HG03097 (cell line): ENCODE results near the gene KLKB1.
"Not testable (repeated sequence)": the region's sequence is repeated elsewhere in the genome, so short reads cannot be mapped to it uniquely, and the experiment has no call there.

ENCODE experiments used
- ATAC-seq: cut with Tn5 transposase; IDR thresholded peaks from one replicate; pipeline ENCODE4 v1.9.1; 2021; ENCODE audit not compliant: unreplicated experiment, low FRiP score

Gene KLKB1

DNA sequence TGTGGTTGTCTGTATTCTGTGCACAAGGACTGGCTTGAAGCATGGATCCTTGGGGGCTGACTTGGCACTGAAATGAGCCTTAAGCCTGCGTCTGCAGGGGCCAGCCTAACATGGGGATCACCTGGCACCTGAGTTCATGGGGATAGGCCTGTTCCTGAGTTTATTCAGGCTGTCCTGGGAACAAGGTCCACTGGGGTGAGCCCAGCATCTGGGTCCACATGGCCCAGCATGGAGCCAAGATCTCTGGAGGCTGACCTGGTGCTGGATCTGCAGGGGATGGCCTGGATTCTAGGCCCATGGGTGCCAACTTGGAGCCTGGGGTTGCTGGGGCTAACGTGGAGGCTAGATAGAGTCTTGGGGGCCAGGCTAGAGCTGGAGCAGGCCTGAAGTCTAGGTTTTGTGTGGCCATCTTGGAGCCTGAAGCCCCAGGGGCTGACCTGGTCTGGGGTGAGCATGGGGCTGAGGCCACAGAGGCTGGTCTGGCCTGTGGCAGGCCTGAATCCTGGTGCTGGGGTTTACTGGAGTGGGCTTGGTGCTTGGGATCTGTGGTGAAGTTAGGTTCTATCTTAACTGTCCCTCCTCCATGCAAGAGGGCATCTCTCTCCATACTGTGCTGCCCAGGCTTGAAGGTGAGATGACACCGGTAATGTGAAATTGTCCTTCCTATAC lies 652 bp upstream of the KLKB1 start:
- no peak for ATAC-seq

DNA sequence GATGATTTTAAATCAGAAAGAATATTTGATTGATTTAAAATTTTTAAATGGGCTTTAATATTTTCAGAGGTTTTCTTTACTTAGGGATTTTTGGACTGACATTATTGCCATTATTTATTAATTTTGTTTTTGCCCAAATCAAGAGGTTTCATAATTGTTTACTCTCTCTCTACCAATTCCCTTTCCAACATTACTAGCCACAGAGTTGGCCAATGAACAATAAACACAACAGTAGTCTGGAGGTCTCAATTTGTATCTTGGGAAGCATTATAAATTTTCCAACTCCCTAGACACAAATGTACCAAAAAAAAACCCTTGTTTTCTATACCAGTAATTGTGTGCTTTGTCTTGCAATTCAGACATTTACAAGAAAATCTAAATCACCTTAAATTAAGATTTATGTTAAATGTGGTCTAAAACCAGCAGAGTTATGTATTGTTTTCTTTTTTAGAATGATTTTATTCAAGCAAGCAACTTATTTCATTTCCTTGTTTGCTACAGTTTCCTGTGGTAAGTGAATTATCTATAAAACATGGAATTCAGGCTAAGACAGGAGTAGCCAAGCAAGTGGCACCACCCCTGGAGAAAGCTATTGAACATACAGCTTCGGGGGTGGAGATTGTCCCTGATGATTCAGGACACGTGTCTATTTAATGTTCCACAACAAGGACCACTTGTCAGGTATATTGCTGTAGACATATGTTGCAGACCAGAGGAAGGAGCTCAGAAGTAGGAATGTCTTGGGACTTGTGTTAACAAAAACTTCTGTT lies 622 bp downstream of the KLKB1 start:
- no peak for ATAC-seq

DNA sequence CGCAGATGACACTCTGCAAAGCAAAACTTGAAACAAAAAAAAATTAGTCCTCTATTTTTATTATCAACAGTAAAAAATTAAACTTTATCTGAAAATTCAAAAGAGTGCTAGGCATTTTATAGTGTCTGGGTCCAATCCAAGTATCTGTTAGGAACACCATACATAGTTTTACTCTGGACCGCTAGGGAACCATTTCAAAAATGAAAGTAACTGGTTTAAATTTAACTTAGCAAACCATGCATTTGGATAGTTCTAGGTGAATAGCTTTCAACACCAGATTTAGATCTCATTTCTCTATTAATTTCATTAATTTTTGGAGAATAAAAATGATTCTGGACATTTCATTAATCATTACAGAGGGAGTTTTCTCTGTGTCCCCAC lies 1.2 kb downstream of the KLKB1 start:
- no peak for ATAC-seq

DNA sequence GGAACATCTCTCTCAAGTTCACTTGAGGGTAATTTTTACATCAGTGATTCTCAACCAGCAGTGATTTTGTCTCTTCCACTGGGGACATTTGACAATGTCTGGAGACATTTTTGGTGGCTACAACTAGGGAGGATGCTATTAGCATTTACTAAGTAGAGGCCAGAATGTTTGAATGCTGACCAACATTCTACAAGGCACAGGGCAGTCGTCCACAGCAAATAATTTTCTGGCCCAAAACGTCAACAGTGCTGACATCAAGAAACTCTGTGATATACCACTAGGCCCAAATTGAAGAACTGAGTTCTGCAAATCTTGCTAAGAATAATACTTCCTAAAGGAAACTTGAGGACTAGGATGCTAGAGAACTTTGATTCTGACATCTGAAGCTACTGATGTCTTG lies 7.1 kb downstream of the KLKB1 start:
- ATAC-seq, result no peak

DNA sequence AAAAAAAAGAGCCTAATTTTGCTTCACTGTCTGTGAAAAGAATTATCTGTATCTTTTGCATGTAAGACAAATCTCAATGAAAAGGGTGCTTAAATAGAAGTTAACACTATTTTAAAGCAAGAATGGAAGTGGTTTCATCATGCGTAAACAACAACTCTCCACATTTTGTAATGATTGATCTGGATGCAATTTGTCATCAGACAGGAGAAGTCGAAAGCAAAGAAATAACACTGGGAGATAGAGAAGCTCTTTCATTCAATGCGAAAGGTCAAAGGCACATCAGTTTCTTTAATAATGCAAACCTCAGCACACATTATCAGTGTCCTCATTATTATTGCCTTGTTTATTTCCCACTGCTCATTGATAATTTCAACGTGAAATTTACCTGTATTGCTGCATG lies 8.8 kb downstream of the KLKB1 start:
- no peak for ATAC-seq

DNA sequence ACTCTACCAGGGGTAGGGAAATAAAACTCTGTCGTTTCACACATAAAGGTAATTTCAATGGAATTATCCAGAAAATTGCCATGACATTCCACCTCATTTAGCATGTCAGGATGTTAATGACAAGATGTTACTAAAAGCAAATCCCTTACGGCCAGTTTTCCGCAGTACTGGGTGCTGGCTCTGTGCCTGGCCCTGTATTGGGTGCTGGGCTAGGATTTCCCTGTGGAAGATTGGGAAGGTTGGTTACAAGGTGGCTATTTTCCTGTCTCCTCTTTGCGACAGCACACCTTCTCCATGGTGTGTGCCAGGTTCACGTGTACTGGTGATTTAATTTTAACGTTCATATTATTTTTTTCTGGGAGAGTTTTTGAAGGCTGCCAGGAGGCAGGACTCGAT lies 13.1 kb downstream of the KLKB1 start:
- ATAC-seq, result no peak

DNA sequence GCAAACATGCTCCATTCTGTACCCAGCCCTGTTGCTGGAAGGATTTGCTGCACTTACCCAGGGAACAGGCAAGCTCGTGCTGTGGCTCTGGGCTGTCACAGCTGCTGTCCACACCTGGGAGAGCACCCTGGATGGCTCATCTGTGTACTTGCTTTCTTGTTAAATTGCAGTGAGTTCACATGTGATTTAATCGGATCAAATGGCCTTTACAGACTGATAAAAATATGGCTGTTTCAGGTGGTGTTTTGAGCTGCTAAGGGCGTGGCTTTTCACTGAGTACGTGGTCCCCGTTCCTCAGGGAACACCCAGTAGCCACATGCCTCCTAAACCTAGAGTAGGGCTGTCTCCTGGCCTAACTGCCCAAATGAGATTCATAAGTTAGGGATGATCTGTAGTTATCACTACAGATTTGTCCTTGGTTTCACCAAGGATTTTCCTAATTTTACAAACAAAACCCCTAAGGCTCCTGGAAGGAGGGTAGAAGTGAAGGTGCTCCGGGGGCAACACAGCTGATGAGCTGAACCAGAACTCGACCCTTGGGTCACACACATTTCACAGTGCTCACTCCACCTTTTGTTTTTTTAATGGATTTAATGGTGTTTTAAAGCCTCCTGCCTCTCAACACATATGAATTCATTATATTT lies 13.7 kb downstream of the KLKB1 start:
- no peak for ATAC-seq

DNA sequence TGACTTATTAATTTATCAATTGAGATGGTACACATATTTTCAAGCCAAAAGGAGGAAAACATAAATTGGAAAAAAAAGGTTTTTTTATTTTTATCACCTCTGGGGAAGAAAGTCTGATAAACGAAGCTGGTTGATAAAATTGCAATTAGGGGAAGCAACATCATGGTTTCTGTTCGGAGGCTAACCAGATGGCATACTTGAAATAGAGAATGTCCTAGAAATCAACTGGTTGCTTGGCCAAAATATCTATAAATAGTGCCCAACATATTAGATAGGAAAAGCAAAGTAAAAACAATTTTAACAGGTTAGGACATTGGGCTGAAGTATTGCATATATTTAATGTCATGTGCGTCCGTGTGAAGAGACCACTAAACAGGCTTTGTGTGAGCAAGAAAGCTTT lies 14.3 kb downstream of the KLKB1 start:
- ATAC-seq, result no peak

DNA sequence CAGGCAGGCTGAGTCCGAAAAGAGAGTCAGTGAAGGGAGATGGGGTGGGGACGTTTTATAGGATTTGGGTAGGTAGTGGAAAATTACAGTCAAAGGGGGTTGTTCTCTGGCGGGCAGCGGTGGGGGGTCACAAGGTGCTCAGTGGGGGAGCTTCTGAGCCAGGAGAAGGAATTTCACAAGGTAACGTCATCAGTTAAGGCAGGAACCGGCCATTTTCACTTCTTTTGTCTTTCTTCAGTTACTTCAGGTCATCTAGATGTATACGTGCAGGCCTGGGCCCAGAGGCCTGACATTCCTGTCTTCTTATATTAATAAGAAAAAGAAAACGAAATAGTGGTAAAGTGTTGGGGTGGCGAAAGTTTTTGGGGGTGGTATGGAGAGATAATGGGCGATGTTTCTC lies 14.7 kb downstream of the KLKB1 start:
- not testable (repeated sequence) for ATAC-seq

DNA sequence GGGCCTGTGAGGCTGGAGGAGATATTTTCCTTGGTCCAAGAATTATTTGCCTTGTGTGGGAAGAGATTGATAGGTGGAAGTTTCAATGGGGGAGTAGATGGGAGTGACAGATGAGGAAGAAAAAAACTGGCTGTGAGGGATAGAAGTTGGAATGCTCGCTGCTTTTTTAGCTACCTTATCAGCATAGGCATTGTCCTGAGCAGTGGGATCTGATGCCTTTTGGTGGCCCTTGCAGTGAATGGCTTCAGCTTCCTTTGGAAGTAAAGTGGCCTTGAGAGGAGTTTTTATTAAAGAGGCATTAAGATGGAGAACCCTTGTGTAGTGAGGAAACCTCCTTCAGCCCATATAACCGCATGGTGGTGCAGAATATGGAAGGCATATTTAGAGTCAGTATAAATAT lies 16.0 kb downstream of the KLKB1 start:
- ATAC-seq, result no peak

DNA sequence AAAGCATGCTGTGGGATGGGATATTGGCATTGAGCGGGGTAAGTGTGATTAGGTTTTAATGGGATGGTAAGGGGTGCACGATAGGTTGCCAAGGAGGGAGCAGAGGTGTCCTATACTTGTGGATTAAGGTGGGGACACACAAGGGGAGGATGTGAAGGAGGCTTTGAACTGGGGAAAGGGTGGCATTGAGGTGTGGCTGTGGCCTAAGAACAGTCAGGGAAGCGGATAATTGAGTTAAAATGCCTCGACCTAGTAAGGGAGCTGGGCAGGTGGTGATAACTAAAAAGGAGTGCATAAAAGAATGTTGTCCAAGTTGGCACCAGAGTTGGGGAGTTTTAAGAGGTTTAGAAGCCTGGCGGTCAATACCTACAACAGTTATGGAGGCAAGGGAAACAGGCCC lies 17.5 kb downstream of the KLKB1 start:
- ATAC-seq, result no peak

DNA sequence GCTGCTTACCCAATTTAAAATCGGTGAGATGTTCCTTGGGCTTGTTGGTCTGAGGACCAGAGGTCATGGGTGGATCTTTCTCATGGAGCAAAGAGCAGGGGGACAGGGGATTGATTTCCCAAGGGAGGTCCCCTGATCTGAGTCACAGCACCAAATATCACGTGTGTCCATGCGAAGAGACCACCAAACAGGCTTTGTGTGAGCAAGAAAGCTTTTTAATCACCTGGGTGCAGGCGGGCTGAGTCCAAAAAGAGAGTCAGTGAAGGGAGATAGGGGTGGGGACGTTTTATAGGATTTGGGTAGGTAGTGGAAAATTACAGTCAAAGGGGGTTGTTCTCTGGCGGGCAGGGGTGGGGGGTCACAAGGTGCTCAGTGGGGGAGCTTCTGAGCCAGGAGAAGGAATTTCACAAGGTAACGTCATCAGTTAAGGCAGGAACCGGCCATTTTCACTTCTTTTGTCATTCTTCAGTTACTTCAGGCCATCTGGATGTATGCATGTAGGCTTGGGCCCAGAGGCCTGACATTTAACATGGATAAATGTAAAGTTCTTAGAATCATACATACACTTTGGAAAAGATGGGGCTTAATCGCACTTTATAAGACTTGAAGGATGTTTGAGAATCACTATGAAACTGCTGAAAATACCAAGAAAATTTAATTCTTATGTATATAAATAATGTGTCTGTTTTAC lies 19.9 kb downstream of the KLKB1 start:
- ATAC-seq, result not testable (repeated sequence)

DNA sequence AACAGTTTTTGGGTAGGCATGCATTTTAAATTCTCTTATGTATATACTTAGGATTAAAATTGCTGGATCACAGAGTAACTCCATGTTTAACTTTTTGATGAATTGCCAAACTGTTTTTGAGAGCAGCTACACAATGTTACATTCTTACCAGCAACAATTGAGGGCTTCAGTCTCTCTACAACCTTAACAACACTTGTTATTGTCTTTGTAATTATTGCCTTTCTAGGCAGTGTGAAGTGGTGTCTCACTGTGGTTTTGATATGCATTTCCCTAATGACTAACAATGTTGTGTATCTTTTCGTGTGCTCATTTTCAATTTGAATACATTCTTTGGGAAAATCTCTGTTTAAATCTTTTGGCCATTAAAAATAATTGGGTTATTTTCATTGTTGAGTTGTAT lies 21.3 kb downstream of the KLKB1 start:
- ATAC-seq, result no peak

DNA sequence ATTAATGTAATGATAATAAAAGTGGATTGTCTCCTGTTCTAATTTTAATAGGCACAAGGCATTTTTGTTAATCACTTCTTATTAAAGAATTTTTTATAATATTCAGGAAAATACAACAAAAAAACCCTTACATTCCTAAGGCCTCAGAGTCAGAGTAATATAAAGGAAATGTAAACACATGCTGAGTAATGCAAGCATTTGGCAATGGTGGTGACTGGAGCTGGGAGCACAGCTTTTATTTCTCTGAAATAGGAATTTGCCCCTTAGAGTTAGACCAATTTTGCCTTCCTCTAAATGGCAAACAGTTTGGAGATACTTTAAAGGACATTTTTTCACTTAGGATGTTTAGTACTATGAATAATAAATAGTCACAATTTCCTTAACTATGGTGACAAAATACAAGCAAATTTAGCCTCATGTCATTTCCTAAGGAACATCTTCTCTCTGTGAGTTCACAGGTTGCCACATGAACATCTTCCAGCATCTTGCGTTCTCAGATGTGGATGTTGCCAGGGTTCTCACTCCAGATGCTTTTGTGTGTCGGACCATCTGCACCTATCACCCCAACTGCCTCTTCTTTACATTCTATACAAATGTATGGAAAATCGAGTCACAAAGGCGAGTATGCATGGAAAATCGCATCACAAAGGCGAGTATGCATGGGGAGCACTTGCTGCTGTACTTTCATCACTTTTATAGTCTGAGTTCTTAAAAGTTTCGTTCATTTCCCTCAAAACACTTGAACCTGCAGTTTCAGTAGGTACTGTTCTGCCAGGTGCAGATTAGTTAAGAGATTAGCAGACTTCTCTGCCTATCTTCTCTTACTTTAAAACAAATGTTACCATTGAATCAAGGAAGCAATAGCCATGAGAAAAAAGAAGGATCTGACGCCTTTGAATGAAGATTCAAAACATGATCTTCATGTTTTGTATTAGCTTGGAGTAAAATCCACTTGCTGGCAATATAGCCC lies 22.8 kb downstream of the KLKB1 start:
- no peak for ATAC-seq

DNA sequence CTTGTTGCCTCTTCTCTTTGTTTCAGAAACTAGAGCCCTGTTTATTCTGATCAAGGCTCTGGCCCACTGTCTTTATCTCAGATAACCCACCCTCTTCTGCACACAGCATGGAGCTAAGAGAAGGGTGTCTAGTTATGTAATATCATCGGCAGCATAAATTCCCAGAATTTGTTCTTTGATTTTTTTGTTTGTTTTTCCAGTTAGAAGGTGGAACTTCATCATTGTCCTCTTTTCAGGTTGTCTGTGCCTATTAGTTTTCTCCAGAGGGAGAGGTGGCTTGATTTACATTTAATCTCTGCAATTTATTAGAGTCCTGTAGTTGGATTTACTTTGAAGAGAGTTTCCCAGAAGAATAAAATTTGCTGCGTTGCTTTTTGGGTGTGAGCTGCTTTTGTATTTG lies 23.5 kb downstream of the KLKB1 start:
- ATAC-seq, result no peak

DNA sequence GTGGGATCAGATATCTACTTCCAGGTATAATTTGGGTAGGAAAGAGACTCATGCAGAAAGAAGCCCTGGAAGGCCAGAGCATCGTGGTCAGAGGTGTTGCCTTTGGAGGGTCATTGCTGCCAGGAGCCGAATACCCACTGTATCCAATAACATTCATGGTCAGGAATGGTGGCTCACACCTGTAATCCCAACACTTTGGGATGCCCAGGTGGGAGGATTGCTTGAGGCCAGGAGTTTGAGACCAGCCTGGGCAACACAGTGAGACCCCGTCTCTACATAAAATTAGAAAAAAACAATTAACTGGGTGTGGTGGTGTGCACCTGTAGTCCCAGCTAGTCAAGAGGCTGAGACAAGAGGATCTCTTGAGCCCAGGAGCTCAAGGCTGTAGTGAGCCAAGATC lies 27.8 kb downstream of the KLKB1 start:
- ATAC-seq, result no peak

DNA sequence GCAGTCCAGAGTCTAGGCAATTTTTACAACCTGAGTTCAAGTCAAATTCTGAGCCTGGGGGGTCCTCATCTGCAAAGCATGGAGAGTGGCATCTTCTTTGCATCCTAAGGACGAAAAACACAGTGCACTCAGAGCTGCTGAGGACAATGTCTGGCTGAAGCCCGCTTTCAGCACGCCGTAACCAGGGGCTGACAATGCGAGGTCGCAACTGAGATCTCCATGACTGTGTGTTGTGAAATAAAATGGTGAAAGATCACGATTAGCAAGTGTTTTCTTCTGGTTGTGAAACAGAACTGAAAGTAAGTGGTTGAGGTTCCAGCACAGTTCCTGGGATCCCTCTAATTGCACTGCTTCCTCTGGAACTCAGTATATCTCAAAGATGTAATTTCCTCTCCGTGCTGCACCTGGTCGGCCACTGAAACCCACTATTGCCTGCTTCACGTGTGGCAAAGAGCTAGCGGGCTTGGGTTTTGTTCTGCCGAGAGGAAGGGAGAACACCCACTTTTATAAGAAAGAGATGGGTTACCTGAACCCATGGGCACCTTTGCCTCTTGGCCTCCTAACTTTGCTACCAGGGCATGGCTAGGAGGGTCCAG lies 31.0 kb downstream of the KLKB1 start:
- ATAC-seq, result no peak

DNA sequence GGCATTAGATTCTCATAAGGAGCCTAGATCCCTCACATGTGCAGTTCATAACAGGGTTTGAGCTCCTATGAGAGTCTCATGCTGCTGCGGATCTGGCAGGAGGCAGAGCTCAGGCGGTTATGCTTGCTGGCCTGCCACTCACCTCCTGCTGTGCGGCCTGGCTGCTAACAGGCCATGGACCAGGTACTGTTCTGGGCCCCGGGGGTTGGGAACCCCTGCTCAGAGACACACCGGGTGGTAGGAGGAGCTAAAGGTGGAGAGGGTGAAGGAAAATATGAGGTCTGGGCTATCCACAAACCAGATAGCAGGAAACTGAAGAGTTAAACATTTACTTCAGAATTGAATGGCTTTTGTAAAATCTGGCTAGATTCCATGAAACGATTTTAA lies 32.8 kb downstream of the KLKB1 start:
- no peak for ATAC-seq

DNA sequence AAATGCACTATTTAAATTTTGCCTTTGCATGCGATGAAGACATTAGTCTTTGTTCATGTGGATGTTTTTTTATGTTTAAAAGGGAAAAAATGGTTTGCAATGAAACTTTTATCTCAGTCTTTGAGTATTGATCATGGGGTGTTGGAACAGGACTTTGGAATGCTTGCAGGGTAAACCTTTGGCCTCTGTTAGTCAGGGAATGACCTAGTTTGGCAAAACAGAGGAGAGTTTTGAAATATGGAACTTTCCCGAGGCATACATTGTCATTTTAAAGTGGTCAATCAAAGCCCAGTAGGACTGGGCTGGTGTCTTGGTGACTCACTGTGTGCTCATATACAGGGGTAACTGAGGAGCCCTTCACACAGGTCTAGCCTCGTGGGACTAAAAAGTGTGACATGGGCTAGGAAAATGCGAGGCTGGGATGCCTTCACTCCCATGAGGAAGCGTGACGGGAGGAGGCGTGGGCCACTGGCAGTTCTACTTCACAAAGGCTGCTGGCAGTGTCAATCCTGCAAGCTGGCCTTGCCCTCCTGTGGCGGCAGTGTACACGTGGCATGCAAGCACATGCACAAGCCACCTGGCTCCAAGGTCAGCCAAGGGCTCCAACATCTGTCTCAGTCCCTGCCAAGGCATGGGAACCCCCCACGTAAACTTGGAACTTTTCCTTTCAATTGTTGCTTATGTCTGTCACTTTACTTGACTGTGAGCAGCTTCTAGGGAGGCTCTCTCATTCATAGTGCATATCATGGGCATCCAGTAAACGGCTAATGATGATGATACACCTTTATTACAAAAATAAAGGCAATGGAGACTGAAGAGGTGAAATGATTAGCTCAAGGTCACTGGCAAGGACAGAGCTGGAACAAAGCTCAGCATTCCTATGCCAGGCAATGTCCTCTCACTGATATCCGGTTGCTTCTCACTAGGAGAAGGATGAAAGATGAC lies 33.5 kb downstream of the KLKB1 start:
- ATAC-seq, result no peak
